ENCODE results near the gene PARD3B. TPM values are rescaled to one million over a fixed set of nuclear protein-coding genes. Genes with fewer than 3 reads are reported as not detected.

PARD3B gene
- total and polyA plus RNA-seq, 2 experiments from 2014 or later = 3.5 to 4.4 TPM

DNA sequence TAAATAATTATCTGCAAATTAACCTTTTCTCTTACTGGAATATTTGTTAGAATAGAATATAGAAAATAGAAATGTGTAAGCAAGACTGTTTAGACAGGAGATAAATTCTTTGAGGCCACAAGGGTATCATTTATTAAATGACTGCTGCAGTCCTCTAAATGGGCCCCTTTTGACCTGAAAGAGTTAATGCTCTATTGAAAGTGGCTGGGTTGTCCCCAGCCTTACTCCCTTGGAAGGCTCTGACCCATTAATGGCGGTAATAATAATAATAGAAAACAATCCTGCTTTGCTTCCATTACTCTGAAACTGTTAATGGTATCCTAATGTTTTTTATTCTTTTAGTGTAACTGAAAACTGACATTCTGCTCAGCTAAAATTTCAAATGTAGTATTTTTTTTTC, 739.1 kb downstream of the PARD3B start (continued):
- TF ChIP-seq, protein P1, sequence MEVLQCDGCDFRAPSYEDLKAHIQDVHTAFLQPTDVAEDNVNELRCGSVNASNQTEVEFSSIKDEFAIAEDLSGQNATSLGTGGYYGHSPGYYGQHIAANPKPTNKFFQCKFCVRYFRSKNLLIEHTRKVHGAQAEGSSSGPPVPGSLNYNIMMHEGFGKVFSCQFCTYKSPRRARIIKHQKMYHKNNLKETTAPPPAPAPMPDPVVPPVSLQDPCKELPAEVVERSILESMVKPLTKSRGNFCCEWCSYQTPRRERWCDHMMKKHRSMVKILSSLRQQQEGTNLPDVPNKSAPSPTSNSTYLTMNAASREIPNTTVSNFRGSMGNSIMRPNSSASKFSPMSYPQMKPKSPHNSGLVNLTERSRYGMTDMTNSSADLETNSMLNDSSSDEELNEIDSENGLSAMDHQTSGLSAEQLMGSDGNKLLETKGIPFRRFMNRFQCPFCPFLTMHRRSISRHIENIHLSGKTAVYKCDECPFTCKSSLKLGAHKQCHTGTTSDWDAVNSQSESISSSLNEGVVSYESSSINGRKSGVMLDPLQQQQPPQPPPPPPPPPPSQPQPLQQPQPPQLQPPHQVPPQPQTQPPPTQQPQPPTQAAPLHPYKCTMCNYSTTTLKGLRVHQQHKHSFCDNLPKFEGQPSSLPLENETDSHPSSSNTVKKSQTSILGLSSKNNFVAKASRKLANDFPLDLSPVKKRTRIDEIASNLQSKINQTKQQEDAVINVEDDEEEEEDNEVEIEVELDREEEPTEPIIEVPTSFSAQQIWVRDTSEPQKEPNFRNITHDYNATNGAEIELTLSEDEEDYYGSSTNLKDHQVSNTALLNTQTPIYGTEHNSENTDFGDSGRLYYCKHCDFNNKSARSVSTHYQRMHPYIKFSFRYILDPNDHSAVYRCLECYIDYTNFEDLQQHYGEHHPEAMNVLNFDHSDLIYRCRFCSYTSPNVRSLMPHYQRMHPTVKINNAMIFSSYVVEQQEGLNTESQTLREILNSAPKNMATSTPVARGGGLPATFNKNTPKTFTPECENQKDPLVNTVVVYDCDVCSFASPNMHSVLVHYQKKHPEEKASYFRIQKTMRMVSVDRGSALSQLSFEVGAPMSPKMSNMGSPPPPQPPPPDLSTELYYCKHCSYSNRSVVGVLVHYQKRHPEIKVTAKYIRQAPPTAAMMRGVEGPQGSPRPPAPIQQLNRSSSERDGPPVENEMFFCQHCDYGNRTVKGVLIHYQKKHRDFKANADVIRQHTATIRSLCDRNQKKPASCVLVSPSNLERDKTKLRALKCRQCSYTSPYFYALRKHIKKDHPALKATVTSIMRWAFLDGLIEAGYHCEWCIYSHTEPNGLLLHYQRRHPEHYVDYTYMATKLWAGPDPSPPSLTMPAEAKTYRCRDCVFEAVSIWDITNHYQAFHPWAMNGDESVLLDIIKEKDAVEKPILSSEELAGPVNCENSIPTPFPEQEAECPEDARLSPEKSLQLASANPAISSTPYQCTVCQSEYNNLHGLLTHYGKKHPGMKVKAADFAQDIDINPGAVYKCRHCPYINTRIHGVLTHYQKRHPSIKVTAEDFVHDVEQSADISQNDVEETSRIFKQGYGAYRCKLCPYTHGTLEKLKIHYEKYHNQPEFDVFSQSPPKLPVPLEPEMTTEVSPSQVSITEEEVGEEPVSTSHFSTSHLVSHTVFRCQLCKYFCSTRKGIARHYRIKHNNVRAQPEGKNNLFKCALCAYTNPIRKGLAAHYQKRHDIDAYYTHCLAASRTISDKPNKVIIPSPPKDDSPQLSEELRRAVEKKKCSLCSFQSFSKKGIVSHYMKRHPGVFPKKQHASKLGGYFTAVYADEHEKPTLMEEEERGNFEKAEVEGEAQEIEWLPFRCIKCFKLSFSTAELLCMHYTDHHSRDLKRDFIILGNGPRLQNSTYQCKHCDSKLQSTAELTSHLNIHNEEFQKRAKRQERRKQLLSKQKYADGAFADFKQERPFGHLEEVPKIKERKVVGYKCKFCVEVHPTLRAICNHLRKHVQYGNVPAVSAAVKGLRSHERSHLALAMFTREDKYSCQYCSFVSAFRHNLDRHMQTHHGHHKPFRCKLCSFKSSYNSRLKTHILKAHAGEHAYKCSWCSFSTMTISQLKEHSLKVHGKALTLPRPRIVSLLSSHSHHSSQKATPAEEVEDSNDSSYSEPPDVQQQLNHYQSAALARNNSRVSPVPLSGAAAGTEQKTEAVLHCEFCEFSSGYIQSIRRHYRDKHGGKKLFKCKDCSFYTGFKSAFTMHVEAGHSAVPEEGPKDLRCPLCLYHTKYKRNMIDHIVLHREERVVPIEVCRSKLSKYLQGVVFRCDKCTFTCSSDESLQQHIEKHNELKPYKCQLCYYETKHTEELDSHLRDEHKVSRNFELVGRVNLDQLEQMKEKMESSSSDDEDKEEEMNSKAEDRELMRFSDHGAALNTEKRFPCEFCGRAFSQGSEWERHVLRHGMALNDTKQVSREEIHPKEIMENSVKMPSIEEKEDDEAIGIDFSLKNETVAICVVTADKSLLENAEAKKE (CRISPR knock-in tag; IDR thresholded peaks at IDR 0.05) = no peak
- TF ChIP-seq STAT1 (IDR thresholded peaks at IDR 0.05; ENCODE audit: unreplicated experiment) (no peak), JUNB (IDR thresholded peaks at IDR 0.05; ENCODE audit: unreplicated experiment) (no peak), POLR2AphosphoS5 (IDR thresholded peaks at IDR 0.05; ENCODE audit: low read depth) (no peak), ZNF331 (CRISPR knock-in tag; IDR thresholded peaks at IDR 0.05; ENCODE audit: low read depth) (no peak), CREB1 (CRISPR knock-in tag; IDR thresholded peaks at IDR 0.05; ENCODE audit: low read depth) (no peak), NANOG (IDR thresholded peaks at IDR 0.05; ENCODE audit: borderline replicate concordance) (no peak)
- TF ChIP-seq, protein P2, sequence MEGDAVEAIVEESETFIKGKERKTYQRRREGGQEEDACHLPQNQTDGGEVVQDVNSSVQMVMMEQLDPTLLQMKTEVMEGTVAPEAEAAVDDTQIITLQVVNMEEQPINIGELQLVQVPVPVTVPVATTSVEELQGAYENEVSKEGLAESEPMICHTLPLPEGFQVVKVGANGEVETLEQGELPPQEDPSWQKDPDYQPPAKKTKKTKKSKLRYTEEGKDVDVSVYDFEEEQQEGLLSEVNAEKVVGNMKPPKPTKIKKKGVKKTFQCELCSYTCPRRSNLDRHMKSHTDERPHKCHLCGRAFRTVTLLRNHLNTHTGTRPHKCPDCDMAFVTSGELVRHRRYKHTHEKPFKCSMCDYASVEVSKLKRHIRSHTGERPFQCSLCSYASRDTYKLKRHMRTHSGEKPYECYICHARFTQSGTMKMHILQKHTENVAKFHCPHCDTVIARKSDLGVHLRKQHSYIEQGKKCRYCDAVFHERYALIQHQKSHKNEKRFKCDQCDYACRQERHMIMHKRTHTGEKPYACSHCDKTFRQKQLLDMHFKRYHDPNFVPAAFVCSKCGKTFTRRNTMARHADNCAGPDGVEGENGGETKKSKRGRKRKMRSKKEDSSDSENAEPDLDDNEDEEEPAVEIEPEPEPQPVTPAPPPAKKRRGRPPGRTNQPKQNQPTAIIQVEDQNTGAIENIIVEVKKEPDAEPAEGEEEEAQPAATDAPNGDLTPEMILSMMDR (conservative IDR thresholded peaks at IDR 0.05; ENCODE audit: low read depth in 2 of 2) = no peak
- TF ChIP-seq, protein P3, sequence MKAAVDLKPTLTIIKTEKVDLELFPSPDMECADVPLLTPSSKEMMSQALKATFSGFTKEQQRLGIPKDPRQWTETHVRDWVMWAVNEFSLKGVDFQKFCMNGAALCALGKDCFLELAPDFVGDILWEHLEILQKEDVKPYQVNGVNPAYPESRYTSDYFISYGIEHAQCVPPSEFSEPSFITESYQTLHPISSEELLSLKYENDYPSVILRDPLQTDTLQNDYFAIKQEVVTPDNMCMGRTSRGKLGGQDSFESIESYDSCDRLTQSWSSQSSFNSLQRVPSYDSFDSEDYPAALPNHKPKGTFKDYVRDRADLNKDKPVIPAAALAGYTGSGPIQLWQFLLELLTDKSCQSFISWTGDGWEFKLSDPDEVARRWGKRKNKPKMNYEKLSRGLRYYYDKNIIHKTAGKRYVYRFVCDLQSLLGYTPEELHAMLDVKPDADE (IDR thresholded peaks at IDR 0.05) = no peak
